ENCODE results near the gene APIP. TPM values are rescaled to one million over a fixed set of nuclear protein-coding genes. Genes with fewer than 3 reads are reported as not detected.

The APIP gene
- total and polyA plus RNA-seq, 2 of the 8 experiments (the other 6 are each of a cell fraction or from before 2014, with no cell fraction given) = 10.4 to 25.7 TPM

GRCh38 chr11:34957206-34957605 is 41.0 kb upstream of the APIP start:
- H2AFZ ChIP-seq (ENCODE audit: low read length) = no peak overlapping the region
- no peak overlapping the region for H2BK15ac ChIP-seq (ENCODE audit: low read length)
- H4K91ac ChIP-seq (replicated peaks; ENCODE audit: insufficient read length, low read length) = no peak overlapping the region
- H2BK120ac ChIP-seq (replicated peaks; ENCODE audit: low read depth, low read length) = no peak overlapping the region
- CTCF ChIA-PET (ENCODE audit: partially characterized antibody) = no interaction called here
- H3K9me3 ChIP-seq (ENCODE audit: insufficient read depth in 2 of 2, low read depth in 1 of 2, low read length in 1 of 2) = no peaks in the 10 kb centered on the region
- DNase-seq (ENCODE audit: low read depth in 1 of 2, low spot score in 2 of 2) (no peak), FAIRE-seq (no peak)
- H3K79me2 ChIP-seq (ENCODE audit: control insufficient read depth in 1 of 2, insufficient read depth in 2 of 2, low read length in 2 of 2) = no peaks in the 10 kb centered on the region
- H3K4ac ChIP-seq (replicated peaks; ENCODE audit: insufficient read length, low read depth, low read length) = no peak overlapping the region
- no peak overlapping the region for H4K8ac ChIP-seq (ENCODE audit: extremely low read depth, insufficient read depth, low read length)
- WGBS, 2 experiments (ENCODE audit: extremely low coverage in 1 of 2, insufficient coverage in 1 of 2, insufficient read length in 1 of 2, insufficient replicate concordance in 2 of 2, low coverage in 1 of 2, low lambda C conversion rate in 2 of 2, missing lambda C conversion rate in 1 of 2) = 99% methylated on average over 5 of the region's 5 CpGs; no CpG with 5 or more reads in 1 of the 2 experiments
- no peaks in the 10 kb centered on the region for H4K20me1 ChIP-seq (replicated peaks in 1 of 2; ENCODE audit: control insufficient read depth in 1 of 2, insufficient read depth in 2 of 2, low read length in 2 of 2)
- no peak overlapping the region for H2BK12ac ChIP-seq (ENCODE audit: low read depth, low read length)
- H3K14ac ChIP-seq (ENCODE audit: insufficient read length) = no peak overlapping the region
- no peak overlapping the region for H3K23ac ChIP-seq (ENCODE audit: insufficient read length)
- H3K23me2 ChIP-seq (ENCODE audit: low read depth, low read length) = no peaks in the 10 kb centered on the region
- H2BK5ac ChIP-seq (ENCODE audit: low read depth, low read length) = no peak overlapping the region
- peaks cover 0 to under 1% (median 0%) of the 10 kb centered on the region in 4 experiments; a peak in 1 of 7 replicates for H3K27me3 ChIP-seq (replicated peaks in 1 of 4; ENCODE audit: control insufficient read depth in 3 of 4, extremely low read depth in 1 of 4, insufficient read depth in 3 of 4, low read length in 3 of 4)
- H4K5ac ChIP-seq (ENCODE audit: insufficient read length, low read depth, low read length) = no peak overlapping the region
- no peak overlapping the region for H3K56ac ChIP-seq (replicated peaks; ENCODE audit: insufficient read length, low read depth, low read length)
- H2AK5ac ChIP-seq (ENCODE audit: low read depth, low read length) = no peak overlapping the region
- H3K4me2 ChIP-seq (ENCODE audit: insufficient read depth in 1 of 2, low read depth in 2 of 2, low read length in 2 of 2) = no peak overlapping the region
- H3K4me3 ChIP-seq (ENCODE audit: extremely low read depth in 1 of 4, insufficient read depth in 2 of 4, low read depth in 3 of 4, low read length in 4 of 4) = no peak overlapping the region
- H3K27ac ChIP-seq (ENCODE audit: low read depth, low read length) = no peak overlapping the region
- no peak overlapping the region for H2BK20ac ChIP-seq (ENCODE audit: low read length)
- no peak overlapping the region for H3K9ac ChIP-seq (replicated peaks in 1 of 4; ENCODE audit: extremely low read depth in 1 of 4, low read depth in 3 of 4, low read length in 3 of 4)
- H3K4me1 ChIP-seq (replicated peaks in 1 of 4; ENCODE audit: control insufficient read depth in 3 of 4, insufficient read depth in 4 of 4, low read length in 3 of 4) = no peaks in the 10 kb centered on the region
- H3K18ac ChIP-seq (ENCODE audit: extremely low read depth, low read length) = no peak overlapping the region
- no peaks in the 10 kb centered on the region; a peak in 2 of 8 replicates for H3K36me3 ChIP-seq (ENCODE audit: control insufficient read depth in 2 of 4, insufficient read depth in 4 of 4, low read length in 3 of 4)
- H3K79me1 ChIP-seq (ENCODE audit: low read depth, low read length) = no peaks in the 10 kb centered on the region
- POLR2A ChIA-PET (ENCODE audit: partially characterized antibody) = no interaction called here
